Measurements from ENCODE around the gene RETN.
A peak's percentile ranks its signal among the peaks of the same experiment; 100 is the strongest.
"Not testable (repeated sequence)": the region's sequence is repeated elsewhere in the genome, so short reads cannot be mapped to it uniquely, and the experiment has no call there.

RETN gene

GRCh38 chr19:7638802-7639465, 29.9 kb upstream of the RETN start:
- DNase-seq, result no peak

GRCh38 chr19:7639863-7640348, 28.9 kb upstream of the RETN start:
- no peak for DNase-seq

- no peak for DNase-seq
These were observed 28.0 kb upstream of the RETN start for GRCh38 chr19:7640803-7641202.

- no peak for DNase-seq
These were observed 27.3 kb upstream of the RETN start for GRCh38 chr19:7641290-7642276.

- no peak for DNase-seq
These were observed 26.4 kb upstream of the RETN start for GRCh38 chr19:7642295-7643030.

- no peak for DNase-seq
These were observed 25.8 kb upstream of the RETN start for GRCh38 chr19:7643031-7643415.

GRCh38 chr19:7643629-7644549, 25.0 kb upstream of the RETN start:
- DNase-seq, result not testable (repeated sequence)

GRCh38 chr19:7644550-7644877, 24.3 kb upstream of the RETN start:
- DNase-seq, result no peak

GRCh38 chr19:7645163-7645562, 23.7 kb upstream of the RETN start:
- no peak for DNase-seq

- no peak for DNase-seq
These were observed 23.0 kb upstream of the RETN start for GRCh38 chr19:7645656-7646425.

- DNase-seq, result no peak
These were observed 22.5 kb upstream of the RETN start for GRCh38 chr19:7646426-7646700.

- DNase-seq, result no peak
These were observed 21.7 kb upstream of the RETN start for GRCh38 chr19:7647156-7647555.

- no peak for DNase-seq
These were observed 20.4 kb upstream of the RETN start for GRCh38 chr19:7648265-7649014.

GRCh38 chr19:7650148-7650547, 18.7 kb upstream of the RETN start:
- DNase-seq, result no peak

- DNase-seq, result peak; percentile 16
These were observed 16.7 kb upstream of the RETN start for GRCh38 chr19:7652061-7652641.

- no peak for DNase-seq
These were observed 14.4 kb upstream of the RETN start for GRCh38 chr19:7654401-7654800.

- no peak for DNase-seq
These were observed 13.3 kb upstream of the RETN start for GRCh38 chr19:7655581-7655980.

- no peak for DNase-seq
These were observed 11.6 kb upstream of the RETN start for GRCh38 chr19:7657131-7657751.

GRCh38 chr19:7658219-7658686, 10.6 kb upstream of the RETN start:
- no peak for DNase-seq

Data from NCI-H446 treated with DMSO at 0.1 percent for 48 hours (cell line).